Kidney (tissue), 14 donors: ENCODE measurements around the gene MRGPRE. TPM values are rescaled to one million over a fixed set of nuclear protein-coding genes. Genes with fewer than 3 reads are reported as not detected.
A peak's percentile ranks its signal among the peaks of the same experiment; 100 is the strongest.

ENCODE experiments used
- DNase-seq, 5 donors: peaks; one replicate each; pipeline ENCODE4 v3.0.0-alpha.2; 2013 to 2020
- FAIRE-seq: peaks from 2 replicates; lab custom pipeline; 2012; peaks lifted over from hg19 to GRCh38; lab: Jason Lieb, UNC
- H3K27ac ChIP-seq, 2 donors: one replicate each; pipeline ENCODE4 v1.7.0; 2013; ENCODE audit warnings: low read depth in 2 of 2, low read length in 2 of 2, inconsistent platforms in 1 of 2
- H3K27me3 ChIP-seq: one replicate; pipeline ENCODE4 v1.7.1; 2013; ENCODE audit warnings: low read length, inconsistent platforms; ENCODE audit not compliant: control insufficient read depth, insufficient read depth
- H3K36me3 ChIP-seq, 3 donors: one replicate each; pipeline versions ENCODE4 v1.7.0 to v1.7.1; 2013; ENCODE audit warnings: low read length in 3 of 3, control low read depth in 1 of 3, inconsistent platforms in 1 of 3; ENCODE audit not compliant: insufficient read depth in 3 of 3, control insufficient read depth in 2 of 3
- H3K4me1 ChIP-seq, 3 donors: one replicate each; pipeline versions ENCODE4 v1.7.0 to v1.7.1; 2013; ENCODE audit warnings: low read length in 3 of 3, inconsistent platforms in 1 of 3, low read depth in 1 of 3; ENCODE audit not compliant: control insufficient read depth in 2 of 3, insufficient read depth in 2 of 3
- H3K4me3 ChIP-seq, 3 donors: one replicate each; pipeline versions ENCODE4 v1.7.0 to v1.8.1; 2013; ENCODE audit warnings: low read length in 3 of 3, control low read depth in 1 of 3, inconsistent platforms in 1 of 3
- H3K9ac ChIP-seq, 3 donors: one replicate each; pipeline versions ENCODE4 v1.7.0 to v1.7.1; 2013; ENCODE audit warnings: low read length in 3 of 3, control low read depth in 1 of 3, inconsistent platforms in 1 of 3
- H3K9me3 ChIP-seq, 3 donors: one replicate each; pipeline versions ENCODE4 v1.7.0 to v1.7.1; 2013; ENCODE audit warnings: low read length in 3 of 3, control low read depth in 1 of 3, inconsistent platforms in 1 of 3; ENCODE audit not compliant: control insufficient read depth in 2 of 3, insufficient read depth in 1 of 3
- intact Hi-C: fragments of 100-400 bp; cut with DNase I; formaldehyde crosslinking; loops from one replicate; pipeline ENCODE4 v1.11.1; 2022
- polyA plus RNA-seq: library from polyadenylated mRNA; stranded (reverse); fragments of 350-450 nt; fragmentation: Illumina TruSeq; extraction: RNeasy Lipid Tissue Mini Kit (QIAGEN cat#74804); gene quantifications from one replicate; pipeline ENCODE4 v1.2.3, GENCODE V29; 2014; ENCODE audit warnings: low read depth, low replicate concordance; ENCODE audit not compliant: insufficient read depth
- total RNA-seq: library from RNA; stranded (reverse); fragmentation: NEBNext Ultra II Directional; extraction: Animal tissue kit (Norgen Biotek cat#: 25700); gene quantifications from one replicate; pipeline ENCODE4 v1.2.1, GENCODE V29; 2021
- TF ChIP-seq, protein P1 (sequence below): IDR thresholded peaks from 3 replicates; pipeline ENCODE4 v1.5.1; 2012; ENCODE audit warnings: mild to moderate bottlenecking, moderate library complexity, borderline replicate concordance; ENCODE audit not compliant: insufficient read depth; ENCODE audit errors: extremely low read depth
- donor health status: control.
- donor health status: control.
- donor health status: control.
- donor health status: control.
- donor health status: control.
- donor health status: DM: yes; HTN: yes; CAD: no.
- donor health status: Normal renal cell carcinoma (clear cell type).

MRGPRE gene
- total and polyA plus RNA-seq, 2 donors from 2014 or later = 0.22 TPM; not detected in 1

DNA sequence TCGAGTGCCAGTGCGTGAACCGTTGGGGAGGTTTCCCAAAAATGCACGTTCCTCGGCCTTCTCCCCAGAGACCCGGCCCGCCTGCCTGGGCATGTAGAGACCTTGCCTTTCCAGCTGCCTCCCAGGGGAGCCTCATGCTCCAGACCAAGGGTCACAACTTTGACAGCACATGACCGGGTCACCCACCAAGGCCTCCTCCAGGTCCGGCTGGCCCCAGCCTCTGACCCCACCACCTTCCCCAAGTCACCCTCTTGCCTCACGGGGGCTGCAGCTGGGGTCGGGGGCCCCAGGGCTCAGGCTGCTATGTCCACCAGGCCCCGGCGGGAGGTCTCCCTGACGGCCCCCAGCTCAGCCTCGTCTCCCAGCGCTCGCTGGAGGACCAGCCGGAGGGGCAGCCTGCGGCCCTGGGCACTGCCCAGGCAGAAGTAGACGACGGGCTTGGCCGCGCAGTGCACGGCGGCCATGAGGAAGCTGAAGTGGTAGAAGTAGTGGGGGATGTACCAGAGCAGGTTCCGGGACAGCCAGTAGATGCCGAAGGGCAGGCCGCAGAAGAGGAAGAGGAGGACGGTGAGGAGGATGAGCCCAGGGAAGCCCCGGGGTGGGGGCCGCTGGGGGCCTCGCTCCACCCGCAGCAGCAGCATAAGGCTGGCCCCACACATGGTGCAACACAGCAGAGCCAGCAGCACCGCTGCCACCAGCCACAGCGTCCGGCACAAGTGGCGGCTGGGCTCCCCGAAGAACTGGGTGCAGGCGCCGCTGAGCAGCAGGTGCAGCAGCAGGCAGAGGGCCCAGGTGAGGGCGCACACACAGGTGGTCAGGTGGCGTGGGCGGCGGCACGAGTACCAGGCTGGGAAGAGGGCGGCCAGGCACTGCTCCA is 4.4 kb downstream of the MRGPRE start:
- H3K4me3 ChIP-seq = no peak overlapping the region
- no peak overlapping the region for H3K9ac ChIP-seq
- TF ChIP-seq, protein P1, sequence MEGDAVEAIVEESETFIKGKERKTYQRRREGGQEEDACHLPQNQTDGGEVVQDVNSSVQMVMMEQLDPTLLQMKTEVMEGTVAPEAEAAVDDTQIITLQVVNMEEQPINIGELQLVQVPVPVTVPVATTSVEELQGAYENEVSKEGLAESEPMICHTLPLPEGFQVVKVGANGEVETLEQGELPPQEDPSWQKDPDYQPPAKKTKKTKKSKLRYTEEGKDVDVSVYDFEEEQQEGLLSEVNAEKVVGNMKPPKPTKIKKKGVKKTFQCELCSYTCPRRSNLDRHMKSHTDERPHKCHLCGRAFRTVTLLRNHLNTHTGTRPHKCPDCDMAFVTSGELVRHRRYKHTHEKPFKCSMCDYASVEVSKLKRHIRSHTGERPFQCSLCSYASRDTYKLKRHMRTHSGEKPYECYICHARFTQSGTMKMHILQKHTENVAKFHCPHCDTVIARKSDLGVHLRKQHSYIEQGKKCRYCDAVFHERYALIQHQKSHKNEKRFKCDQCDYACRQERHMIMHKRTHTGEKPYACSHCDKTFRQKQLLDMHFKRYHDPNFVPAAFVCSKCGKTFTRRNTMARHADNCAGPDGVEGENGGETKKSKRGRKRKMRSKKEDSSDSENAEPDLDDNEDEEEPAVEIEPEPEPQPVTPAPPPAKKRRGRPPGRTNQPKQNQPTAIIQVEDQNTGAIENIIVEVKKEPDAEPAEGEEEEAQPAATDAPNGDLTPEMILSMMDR = no peak
- no peak overlapping the region for H3K27ac ChIP-seq
- no peaks in the 10 kb centered on the region for H3K36me3 ChIP-seq
- no peak for FAIRE-seq
- DNase-seq = peak in 2 of 5 donors; percentile 38 to 74
- H3K27me3 ChIP-seq = no peaks in the 10 kb centered on the region
- no peaks in the 10 kb centered on the region for H3K9me3 ChIP-seq
- H3K4me1 ChIP-seq = peaks cover 0 to 3% (median 0%) of the 10 kb centered on the region in 3 donors
- intact Hi-C loops = no loop called here

DNA sequence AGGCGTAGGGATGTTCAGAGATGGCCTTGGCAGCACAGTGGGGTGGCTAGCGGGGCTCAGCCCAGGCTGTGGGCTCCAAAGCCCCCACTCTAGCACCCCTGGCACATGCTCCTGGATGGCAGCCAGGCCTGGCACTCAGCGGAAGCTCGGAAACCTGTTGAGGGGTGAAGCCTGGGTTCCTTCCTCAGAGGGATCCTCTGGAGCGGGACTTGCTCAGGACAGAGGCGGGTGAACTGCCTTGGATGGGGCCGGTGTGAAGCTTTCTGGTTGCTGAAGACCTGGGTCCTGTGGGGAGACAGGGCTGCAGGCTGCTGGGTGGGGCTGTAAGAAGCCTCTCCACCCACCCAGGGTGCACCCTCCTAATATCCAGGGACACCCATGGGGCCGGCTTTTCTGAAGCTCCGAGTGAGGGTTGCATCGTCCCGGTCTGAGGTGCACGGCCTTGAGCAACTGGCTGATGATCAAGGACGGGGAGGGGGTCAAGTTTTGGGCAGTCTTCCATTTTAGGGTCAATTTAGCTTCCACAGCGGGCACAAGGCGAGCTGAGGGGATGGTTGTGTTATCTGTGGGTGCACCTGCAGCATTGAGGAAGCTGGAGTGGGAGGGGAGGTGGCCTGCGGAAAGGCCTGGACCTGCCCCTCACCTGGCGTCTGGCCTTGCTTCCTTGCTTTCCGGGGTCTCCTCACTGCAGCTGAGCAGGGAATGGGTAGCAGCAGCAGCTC is 5.2 kb downstream of the MRGPRE start:
- Histone ChIP-seq H3K9ac (no peak overlapping the region), H3K4me3 (no peak overlapping the region), H3K36me3 (no peaks in the 10 kb centered on the region), H3K27me3 (no peaks in the 10 kb centered on the region), H3K27ac (no peak overlapping the region), H3K4me1 (peaks cover 0 to 3% (median 0%) of the 10 kb centered on the region in 3 donors), H3K9me3 (no peaks in the 10 kb centered on the region)
- intact Hi-C loops = no loop called here
- DNase-seq = peak in 1 of 5 donors; percentile 68
- no peak for FAIRE-seq
- TF ChIP-seq, protein P1 = no peak

DNA sequence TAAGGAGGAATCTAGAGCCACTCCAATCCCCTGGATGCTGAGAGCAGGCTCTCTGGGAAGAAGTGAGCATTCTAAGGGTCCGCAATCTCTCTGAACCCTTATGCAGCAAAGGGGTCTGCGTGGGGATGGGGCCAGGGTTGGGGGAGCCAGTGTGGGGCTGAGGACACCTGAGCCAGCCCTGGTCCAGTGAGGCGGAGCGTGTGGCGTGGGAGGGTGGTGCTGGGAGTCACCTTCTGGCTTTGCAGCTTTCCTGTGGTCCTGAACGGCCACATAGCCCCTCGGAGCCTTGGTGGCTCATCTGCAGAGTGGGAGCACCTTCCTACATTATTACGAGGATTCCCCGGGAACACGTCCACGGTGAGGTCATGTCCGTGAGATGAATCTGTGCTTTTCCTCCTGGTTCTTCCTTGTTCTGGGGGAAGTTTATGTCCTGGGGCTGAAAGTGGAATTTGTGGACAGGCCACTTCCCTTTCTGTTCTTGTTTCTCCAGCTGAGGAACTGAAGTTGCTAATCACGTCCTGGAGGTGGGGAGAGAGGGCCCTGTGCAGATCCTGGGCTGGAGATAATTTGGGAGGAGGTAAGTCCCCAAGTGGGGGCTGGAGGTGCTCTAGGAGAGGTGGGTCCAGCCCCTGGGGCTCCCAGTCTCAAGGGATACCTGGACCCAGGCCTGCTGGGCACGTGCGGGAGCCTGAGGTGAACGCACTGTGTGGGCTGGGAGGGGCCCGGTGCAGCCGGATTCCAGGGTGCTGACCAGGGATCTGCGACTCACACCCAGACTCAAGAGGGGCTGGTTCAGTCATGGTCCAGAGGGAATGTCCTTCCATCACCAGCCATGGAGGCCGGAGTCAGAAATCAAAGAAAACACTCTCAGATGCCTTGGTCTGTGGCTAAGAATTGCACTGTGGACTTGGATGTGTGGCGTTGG is 6.1 kb downstream of the MRGPRE start:
- H3K27me3 ChIP-seq = no peaks in the 10 kb centered on the region
- TF ChIP-seq, protein P1 = no peak
- FAIRE-seq (no peak), DNase-seq (peak in 1 of 5 donors; percentile 46)
- H3K9me3 ChIP-seq = no peaks in the 10 kb centered on the region
- H3K9ac ChIP-seq = no peak overlapping the region
- no peaks in the 10 kb centered on the region for H3K36me3 ChIP-seq
- no peak overlapping the region for H3K4me3 ChIP-seq
- intact Hi-C loops = no loop called here
- H3K27ac ChIP-seq = no peak overlapping the region
- H3K4me1 ChIP-seq = peaks cover 0 to 3% (median 0%) of the 10 kb centered on the region in 3 donors
